GM11168 (cell line): Measurements from ENCODE around the gene NUDT21.

Experiments
- in situ Hi-C: fragments of 300-500 bp; cut with MboI; formaldehyde crosslinking; loops from one replicate; pipeline ENCODE4 v1.12.0; 2022; ENCODE audit warnings: low sequenced_read_pairs; ENCODE audit not compliant: unreplicated experiment

Gene NUDT21

DNA sequence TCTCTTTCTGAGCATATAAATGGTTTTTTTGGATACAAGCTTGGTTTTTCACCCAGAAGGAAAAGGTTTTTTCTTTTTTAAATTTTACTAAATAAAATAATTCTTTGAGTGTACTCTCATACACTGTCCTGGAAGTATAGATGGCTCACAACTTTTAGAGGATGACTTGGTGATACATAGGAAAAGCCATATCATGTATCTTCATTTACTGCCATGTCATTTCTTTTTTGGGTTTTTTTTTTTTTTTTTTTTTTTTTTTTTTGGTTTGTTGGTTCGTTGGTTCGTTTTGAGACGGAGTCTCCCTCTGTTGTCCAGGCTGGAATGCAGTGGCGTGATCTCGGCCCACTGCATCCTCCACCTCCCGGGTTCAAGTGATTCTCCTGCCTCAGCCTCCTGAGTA, 12.0 kb upstream of the NUDT21 start:
- in situ Hi-C loops: no loop called here

DNA sequence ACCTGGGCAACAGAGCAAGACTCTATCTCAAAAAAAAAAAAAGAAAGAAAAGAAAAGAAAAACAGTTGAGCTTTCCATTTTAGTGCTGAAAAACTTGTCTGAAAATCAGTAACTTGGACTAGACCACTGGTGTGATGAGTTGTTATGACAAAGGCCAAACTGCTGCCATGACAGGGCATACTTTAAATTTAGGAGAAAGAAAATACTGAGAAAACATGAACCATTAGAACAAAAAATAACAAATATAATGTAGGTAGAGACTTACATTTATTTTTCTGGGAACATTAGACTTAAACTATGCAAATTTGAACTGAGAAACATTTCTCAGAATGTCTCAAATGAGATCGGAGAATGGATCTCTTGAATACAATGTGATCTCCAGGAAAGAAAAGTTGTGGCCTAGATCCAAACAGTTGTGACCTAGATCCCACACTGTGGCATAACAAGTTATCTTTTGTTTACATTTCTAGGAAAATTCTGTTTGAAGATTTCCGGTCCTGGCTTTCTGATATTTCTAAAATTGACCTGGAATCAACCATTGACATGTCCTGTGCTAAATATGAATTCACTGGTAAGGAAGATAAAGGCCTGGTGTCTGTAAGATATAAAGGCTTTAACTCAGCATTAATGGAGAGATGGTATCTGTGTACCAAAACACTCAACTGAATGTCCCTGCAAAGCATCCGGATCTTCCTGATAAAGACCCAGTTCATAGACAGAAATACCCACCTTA, 11.1 kb upstream of the NUDT21 start:
- in situ Hi-C loops: no loop called here

DNA sequence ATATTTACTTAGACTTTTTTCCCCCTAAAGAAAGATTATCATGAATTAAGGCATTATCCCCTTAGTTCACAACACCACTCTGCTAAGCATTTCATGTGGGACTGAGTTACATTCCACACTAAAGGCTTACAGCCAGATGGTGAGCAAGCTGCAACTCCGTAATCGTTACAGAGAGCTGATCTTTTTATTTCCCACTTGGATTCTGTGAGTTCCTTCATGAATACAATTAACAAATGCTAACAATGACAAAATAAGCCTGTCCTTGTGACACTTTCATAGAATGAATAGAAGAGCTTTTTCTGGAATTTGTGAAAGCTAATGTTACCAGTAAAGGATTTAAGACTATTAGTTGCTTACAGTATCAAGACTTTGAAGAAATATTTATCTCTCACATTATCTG, 9.0 kb upstream of the NUDT21 start:
- in situ Hi-C loops: no loop called here

DNA sequence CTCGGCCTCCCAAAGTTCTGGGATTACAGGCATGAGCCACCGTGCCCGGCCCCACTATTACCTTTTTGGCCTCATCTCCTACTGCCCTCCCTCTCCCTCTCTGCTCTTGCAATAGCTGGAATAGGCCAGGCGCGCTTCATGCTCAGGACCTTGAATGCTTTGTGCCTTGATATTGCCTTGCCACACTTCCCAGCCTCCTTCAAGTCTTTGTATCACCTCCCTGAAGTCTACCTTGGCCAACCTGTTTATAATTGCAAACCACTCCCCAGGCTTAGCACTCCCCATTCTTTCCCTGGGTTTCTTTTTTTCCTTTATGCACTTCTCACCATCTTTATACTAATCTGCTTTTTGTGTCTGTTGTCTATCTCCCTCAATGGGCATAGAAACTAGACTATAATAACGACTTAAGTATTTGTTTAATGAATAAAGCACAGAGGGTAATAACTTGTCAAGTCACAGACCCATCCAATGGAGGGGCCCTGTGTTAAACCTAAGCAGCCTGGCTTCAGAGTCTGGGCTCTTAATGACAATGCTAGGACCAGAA, 6.9 kb upstream of the NUDT21 start:
- in situ Hi-C loops: no loop called here

DNA sequence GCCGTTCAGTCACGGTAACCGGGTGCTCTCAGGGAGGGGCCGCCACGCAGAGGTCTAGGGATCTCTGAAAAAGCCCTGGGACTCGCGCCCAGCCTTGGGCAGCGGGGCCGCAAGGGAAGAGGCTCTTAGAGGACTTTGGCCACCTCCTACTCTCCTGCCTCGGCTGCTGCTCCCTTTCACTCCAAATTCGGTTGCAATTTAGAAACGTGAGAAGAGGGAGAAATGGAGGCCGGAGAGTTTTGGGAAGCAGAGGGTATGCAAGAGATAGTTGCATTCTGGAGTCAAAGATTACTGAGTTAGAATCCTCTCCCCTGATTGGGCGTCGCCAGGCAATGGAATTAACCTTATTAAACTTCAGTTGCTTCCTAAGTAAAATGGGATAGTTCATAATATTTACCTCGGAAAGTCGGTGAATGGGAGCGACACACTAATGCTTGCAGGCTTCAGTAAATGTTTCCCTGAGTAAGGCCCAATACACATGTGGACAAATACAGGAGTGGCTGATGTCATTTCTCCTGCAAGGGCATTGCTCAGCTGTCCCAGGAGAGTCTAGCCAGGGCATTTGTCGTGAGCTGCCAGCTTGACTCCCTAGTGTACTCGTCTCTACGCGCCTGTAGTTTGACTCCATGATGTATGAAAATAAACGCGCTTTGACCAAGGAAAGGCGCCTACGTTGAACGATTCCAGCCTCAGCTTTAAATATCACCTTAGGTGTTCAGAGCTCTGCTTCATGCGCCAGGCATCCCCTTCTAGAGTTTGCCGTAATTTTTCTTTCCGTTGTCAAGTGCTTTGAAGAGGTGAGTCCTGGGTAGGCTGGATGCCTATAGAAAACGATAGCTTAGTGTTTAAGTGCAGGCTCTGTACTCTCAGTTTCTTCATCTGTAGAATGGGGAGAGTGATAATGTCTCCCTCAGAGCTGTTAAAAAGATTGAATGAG, 889 bp upstream of the NUDT21 start:
- in situ Hi-C loops: no loop called here

DNA sequence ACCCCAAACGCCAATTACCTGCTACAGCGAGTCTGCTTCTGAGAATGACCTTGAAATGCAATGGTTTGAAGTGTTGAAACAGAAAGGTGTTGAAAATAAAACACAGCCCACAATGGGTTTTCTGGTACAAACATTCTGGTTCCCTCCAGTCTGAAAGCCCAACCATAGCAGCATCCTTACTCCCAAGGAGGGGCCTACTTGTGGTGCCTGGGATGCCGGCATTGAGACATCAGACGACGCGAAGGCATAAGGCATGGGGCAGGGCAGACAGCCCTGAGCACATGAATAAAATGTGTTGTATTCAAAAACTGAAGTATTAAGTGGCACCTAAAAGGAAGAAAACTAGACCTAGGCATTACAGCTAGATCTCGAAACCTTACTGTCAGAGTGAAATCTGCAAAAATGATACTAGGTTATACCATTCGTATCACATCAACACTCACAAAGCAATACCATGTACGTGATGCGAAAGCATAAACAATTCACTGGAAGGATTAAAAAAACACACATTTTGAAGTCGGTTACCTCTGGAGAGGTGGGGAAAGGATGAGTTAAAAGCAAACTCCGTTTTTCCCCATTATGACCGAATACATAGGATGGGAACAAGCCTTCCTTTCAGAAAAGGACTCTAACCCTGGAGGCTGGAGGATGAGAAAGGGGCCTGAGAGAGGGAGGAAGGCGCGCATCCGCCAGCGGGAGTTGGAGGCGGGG, 702 bp downstream of the NUDT21 start:
- in situ Hi-C loops: no loop called here

DNA sequence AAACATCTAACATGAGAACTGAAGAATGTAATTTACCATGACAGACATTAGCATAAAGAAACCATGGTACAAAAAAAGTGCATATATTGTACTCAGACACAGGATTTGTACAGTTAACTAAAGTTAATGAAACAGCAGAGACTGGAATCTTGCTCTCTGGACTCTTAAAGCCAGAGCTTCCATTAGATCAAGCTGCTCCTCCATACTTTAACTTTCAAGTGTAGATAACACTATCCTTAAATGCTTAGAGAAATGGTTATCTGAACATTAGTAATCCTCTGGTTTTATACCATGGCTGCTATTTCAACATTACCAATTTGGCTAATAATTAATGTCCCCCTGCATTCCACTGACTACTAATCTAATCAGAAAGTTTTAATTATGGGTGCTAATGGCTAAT, 3.1 kb downstream of the NUDT21 start:
- in situ Hi-C loops: no loop called here

DNA sequence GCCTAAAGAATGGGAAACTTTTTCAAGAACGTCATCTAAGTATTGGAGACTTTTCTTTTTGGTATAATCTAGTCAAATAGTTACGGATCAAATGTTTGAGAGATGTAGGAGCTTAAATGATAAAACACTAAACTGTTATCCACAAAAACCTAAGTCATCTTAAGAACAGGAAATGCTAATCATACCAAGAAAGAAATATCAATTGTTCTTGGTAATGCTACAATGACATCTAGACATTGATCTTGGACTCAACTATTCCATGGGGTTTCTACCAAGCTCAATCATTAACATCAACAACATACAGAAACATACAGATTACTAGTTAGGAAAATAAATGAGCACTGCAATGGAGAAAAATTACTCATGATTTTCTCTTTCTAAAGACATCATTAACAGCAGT, 3.8 kb downstream of the NUDT21 start:
- in situ Hi-C loops: no loop called here

DNA sequence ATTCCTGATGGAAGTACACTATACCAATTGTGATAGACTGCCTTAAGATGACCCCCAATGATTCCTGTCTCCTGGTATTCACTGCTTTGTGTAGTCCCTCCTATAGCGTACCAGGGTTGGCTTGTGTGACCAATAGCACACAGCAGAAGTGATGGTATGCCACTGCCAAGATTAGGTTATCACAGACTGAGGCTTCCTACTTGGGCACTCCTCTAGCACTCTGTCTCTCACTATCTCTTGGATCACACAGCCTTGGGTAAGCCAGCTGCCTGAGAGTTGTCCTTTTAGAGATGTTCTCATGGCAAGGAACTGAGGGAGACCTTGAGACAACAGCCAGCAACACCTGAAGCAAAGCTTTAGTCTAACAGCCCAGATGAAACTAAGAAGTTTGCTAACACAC, 13.1 kb downstream of the NUDT21 start:
- in situ Hi-C loops: no loop called here

DNA sequence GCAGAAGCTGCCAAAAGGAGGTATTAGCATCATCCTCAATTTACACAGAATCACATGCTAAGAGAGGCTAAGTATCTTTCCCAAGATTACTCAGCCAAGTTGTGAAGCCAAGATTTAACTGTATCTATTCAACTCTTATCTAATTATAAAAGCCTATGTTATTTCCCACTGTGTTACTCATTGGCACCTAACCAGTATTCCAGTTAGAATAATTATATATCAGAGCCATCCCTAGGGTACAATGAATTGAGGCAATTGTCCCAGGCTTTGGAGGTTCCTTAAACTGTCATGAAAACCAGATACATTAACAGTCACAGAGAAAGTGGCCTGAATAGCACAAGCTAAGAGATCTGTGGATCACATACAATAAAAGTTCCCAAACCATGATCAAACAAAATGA, 14.9 kb downstream of the NUDT21 start:
- in situ Hi-C loops: no loop called here

DNA sequence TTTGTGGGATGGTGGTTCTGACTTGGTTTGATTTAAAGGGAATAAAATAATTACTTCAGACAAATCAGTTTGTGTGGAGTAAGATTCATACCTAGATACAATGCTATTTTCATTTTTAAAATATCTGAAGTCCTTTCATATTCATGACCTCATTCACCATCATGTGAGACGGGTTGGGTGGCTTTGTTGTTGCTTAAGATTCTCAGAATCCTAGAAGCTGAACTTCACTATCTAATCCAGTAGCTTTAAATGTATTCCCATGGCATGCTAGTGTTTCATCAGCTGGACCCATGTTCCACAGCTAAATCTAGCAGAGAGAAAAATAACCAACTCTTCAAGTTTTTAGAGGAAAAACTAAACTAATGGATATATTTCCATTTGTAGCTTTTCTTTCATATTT, 23.0 kb downstream of the NUDT21 start:
- in situ Hi-C loops: no loop called here

DNA sequence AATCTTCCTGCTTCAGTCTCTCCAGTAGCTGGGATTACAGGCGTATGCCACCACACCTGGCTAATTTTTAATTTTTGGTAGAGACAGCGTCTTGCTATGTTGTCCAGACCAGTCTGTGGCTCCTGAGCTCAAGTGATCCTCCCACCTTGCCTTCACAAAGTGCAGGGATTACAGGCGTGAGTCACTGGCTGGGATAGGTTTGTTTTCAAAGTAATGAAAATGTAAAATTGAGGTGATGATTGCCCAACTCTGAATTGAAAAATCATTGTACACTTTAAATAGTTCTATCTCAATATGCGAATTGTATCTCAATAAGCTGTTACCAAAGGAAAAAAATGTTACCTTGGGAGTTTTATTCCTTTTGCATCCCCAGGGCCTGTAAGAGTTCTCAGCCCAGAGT, 24.5 kb downstream of the NUDT21 start:
- in situ Hi-C loops: no loop called here

DNA sequence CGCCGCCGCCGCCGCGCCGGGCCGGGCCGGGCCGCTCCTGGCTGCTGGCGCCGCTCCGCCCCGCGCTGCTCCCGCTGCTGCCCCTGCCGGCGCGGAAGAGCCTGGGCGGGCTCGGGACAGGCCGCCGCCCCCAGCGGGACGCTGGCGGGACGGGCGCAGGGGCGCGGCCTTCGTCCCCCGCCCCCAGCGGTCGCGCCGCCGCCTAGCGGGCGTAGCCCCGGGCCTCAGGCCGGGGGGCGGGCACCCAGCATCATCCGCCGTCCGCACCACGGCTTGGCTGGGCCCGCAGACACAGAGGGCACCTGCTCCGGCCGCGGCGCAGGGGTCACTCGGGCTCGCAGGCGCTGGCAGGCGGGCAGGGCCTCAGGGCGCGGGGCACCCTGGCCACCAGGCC, 25.7 kb downstream of the NUDT21 start, which contains the start of gene AMFR:
TSS of gene AMFR (minus strand) at position 107 of the 394 bp plus-strand sequence. CDS start 218 bp downstream, outside the sequence.
- in situ Hi-C loops: no loop called here

DNA sequence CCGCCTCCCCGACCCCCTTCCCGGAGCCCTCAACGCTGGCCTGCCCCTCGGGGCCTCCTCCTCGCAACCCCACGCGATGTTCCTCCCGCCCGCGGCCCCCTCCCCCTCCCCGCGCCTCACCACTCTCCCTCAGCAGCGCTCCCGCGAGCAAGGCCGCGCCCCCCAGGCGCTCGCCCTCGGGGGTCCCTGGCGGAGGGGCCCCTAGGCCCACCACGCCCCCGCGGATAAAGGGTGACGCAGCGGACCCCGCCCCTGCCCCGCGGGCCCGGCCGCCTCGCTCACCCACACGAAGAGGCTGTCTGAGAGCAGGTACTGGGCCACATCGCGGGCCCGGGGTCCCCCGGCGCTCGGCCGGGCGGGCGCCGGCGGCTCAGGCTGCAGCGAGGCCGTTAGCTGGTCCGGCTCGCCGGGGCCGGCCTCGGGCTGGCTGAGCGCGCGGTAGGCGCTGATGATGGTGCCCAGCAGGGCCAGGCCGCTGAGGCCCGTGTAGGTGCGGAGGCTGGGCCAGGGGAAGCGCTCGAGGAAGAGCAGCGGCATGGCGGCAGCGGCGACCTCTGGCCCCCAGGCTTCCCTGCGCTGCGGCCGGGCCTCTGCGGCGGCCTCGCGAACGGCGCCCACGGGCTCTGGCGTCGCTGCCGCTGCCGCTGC, 26.2 kb downstream of the NUDT21 start:
- in situ Hi-C loops: no loop called here

DNA sequence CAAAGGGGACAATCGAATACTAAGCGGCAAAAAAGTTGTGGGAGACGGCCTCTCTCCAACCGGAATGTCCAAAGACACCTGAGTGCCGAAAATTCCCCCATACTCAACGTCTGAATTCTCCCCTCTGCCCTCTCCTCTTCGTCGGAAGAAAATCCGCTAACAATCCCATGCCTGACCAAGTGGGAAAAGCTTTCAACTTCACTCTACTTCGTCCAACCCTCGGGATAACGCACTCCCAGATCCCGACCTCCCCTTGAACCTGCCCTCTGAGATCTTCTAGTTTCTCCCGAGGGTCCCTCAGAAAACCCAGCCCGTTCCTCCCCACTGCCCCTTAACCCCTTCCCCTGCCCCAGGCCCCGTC, 26.7 kb downstream of the NUDT21 start:
- in situ Hi-C loops: no loop called here

DNA sequence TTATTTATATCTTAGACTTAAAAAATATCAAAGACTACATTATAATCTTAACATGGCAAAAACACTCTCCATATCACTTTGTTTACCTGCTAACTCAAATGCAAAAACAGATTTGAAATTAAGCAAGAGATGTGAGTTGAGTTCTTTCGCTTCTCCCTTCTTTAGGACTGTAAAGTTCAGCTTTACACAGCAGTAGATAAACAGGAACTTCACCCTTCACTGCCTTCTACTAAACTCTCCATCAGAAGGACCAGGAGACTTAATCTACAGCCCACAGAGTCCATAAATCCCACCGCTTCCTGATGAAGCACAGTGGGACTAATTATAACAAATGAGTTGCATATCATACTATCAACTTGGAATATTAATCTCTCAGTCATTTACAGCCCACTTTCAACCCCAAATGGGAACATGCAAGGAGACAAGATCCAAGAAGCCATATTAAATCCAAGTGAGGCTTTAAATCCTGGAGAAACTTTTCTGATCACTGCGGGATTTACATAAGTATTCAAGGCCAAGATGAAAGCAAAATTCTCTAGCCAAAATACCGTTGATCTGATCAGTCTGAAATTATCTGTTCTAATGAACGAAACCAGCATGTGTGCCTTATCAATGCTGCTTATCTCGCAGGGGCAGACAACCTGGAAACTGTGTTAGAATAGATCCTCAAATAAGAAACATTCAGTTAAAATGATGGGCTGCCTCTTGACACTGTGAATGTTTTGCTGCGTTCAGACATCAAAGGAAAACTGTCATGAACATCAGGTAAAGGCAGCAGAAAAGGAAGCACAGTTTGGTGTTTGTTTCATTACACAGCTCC, 27.3 kb downstream of the NUDT21 start:
- in situ Hi-C loops: no loop called here

DNA sequence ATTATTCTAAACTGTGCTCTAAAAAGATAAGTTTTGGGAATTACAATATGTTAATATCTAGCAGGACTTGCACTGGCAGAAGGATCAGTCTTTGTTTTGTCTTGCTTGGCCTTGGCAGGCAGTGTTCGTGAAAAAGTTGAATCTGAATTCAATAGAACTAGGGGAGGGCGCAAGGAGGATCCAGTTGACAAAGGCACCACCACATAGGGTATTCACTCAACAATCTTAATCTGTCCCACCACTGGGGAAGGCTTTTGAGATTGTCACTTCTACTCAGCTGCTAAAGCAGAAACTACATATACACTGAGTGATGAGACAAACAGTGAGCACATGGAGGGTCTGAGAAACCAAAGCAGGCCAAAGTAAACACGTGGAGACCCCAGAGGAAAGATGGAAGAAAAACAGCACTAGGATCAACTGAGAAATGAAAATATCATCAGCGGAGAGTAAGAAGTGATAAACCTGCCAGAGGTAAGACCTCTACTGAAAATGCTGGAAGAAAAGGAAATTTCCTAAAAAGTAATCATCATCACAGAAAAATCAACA, 28.2 kb downstream of the NUDT21 start:
- in situ Hi-C loops: no loop called here

DNA sequence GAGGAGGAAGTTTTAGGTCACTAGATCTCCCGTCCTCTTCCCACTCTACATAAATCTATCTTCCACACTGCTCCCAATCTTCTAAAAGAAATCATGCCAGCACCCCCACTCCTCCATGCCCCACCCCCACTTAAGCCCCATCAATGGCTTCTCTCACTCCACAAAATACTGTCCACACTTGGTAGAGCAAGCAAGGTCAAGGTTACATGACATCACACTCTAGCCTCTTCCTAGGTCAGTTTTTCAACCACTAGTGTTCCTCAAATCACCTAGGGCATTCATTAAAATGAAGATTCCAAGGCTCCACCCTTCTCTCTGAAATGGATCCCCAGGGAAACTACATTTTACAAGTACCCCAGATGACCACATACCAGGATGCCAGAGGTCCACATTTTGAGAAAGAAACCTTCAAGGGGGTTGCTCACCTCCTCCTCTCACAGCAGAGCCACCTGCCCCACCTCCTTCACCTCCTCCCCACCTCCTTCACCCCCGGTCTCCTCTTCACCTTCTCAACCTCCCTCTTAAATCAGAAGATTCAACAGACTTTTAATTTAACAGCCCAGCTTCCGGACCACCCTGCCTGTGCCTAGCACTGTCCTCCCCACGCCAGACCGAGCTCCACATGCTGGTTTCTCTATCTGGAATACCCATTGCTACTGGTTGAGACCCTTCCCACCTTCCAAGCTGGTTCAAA, 29.0 kb downstream of the NUDT21 start:
- in situ Hi-C loops: no loop called here
